NB4 (cell line): ENCODE results near the gene CLEC20A.

Experiments used
- MYC ChIP-seq: IDR thresholded peaks from 2 replicates; pipeline ENCODE4 v1.6.1; 2011; ENCODE audit warnings: low read depth, low read length
- POLR2A ChIP-seq: IDR thresholded peaks from 2 replicates; pipeline ENCODE4 v1.6.1; 2011; ENCODE audit warnings: mild to moderate bottlenecking; ENCODE audit not compliant: insufficient read length; ENCODE audit errors: extremely low read depth
- TF ChIP-seq, protein P1 (sequence below): IDR thresholded peaks from one replicate; pipeline ENCODE4 v1.5.1; 2012; ENCODE audit warnings: low read depth, low read length

DNA sequence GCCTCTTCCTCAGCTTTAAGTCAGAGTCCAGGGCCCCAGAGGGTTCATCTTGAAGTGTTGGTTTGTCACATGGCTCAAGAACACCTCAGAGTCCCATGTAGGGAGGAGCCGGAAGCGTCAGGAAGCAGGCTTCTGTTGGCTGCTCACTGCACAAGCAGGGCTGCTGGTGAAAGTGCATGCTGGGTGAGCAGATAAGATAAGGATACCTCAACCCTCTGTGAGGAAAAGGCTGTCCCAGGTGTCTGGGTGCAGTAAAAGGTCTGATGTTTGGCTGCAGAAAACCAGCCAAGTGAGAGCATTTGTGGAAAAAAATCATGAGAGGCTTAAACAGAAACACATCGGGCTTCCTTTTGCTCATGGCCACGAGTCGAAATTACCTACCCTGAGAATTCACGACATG, 9.9 kb upstream of the CLEC20A start:
- TF ChIP-seq, protein P1, sequence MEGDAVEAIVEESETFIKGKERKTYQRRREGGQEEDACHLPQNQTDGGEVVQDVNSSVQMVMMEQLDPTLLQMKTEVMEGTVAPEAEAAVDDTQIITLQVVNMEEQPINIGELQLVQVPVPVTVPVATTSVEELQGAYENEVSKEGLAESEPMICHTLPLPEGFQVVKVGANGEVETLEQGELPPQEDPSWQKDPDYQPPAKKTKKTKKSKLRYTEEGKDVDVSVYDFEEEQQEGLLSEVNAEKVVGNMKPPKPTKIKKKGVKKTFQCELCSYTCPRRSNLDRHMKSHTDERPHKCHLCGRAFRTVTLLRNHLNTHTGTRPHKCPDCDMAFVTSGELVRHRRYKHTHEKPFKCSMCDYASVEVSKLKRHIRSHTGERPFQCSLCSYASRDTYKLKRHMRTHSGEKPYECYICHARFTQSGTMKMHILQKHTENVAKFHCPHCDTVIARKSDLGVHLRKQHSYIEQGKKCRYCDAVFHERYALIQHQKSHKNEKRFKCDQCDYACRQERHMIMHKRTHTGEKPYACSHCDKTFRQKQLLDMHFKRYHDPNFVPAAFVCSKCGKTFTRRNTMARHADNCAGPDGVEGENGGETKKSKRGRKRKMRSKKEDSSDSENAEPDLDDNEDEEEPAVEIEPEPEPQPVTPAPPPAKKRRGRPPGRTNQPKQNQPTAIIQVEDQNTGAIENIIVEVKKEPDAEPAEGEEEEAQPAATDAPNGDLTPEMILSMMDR, result no peak
- TF ChIP-seq POLR2A (no peak), MYC (no peak)
